OCI-LY1 (cell line): Measurements from ENCODE around the gene CPEB1.

Experiments used
- EZH2 ChIP-seq: fragments of 200-600 bp; sonication (generic), shearing (Covaris generic); IDR thresholded peaks from 2 replicates; pipeline ENCODE4 v1.8.0; 2017; ENCODE audit warnings: borderline replicate concordance, mixed run types, mild to moderate bottlenecking, antibody characterized with exemption, low read length, moderate library complexity, mixed read lengths
- TF ChIP-seq, protein P1 (sequence below): fragments of 200-600 bp; sonication (generic), shearing (Covaris generic); IDR thresholded peaks from 2 replicates; pipeline ENCODE4 v1.5.1; 2017; ENCODE audit warnings: mild to moderate bottlenecking, antibody characterized with exemption, low read length, moderate library complexity, mixed read lengths

DNA sequence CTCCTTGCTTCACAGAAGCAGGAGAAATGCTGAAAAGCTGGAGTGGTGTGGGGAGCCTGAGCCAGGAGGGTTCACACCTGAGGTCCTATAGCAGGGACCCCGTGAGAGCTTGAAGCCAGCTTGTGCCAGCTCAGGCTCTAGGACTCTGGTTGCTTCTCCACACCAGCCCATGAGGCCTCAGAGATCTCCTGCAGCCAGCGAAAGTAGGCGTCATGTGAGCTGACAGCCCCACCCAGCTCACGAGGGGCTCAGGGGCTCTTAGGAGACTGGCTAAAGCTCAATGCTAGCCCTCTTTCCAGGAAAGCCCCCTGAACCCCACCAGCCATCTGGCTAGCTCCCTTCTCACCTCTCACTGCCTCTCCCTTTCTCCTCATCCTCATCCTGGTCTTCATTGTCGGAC, 16.9 kb upstream of the CPEB1 start:
- TF ChIP-seq, protein P1, sequence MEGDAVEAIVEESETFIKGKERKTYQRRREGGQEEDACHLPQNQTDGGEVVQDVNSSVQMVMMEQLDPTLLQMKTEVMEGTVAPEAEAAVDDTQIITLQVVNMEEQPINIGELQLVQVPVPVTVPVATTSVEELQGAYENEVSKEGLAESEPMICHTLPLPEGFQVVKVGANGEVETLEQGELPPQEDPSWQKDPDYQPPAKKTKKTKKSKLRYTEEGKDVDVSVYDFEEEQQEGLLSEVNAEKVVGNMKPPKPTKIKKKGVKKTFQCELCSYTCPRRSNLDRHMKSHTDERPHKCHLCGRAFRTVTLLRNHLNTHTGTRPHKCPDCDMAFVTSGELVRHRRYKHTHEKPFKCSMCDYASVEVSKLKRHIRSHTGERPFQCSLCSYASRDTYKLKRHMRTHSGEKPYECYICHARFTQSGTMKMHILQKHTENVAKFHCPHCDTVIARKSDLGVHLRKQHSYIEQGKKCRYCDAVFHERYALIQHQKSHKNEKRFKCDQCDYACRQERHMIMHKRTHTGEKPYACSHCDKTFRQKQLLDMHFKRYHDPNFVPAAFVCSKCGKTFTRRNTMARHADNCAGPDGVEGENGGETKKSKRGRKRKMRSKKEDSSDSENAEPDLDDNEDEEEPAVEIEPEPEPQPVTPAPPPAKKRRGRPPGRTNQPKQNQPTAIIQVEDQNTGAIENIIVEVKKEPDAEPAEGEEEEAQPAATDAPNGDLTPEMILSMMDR: no peak
- no peak for TF ChIP-seq EZH2
